HG03135 (cell line): ENCODE data around the gene TBP.
"Not testable (repeated sequence)": the region's sequence is repeated elsewhere in the genome, so short reads cannot be mapped to it uniquely, and the experiment has no call there.

Experiments used
- ATAC-seq: cut with Tn5 transposase; IDR thresholded peaks from one replicate; pipeline ENCODE4 v1.9.1; 2021; ENCODE audit warnings: mild to moderate bottlenecking, moderate library complexity; ENCODE audit not compliant: unreplicated experiment

Gene TBP

DNA sequence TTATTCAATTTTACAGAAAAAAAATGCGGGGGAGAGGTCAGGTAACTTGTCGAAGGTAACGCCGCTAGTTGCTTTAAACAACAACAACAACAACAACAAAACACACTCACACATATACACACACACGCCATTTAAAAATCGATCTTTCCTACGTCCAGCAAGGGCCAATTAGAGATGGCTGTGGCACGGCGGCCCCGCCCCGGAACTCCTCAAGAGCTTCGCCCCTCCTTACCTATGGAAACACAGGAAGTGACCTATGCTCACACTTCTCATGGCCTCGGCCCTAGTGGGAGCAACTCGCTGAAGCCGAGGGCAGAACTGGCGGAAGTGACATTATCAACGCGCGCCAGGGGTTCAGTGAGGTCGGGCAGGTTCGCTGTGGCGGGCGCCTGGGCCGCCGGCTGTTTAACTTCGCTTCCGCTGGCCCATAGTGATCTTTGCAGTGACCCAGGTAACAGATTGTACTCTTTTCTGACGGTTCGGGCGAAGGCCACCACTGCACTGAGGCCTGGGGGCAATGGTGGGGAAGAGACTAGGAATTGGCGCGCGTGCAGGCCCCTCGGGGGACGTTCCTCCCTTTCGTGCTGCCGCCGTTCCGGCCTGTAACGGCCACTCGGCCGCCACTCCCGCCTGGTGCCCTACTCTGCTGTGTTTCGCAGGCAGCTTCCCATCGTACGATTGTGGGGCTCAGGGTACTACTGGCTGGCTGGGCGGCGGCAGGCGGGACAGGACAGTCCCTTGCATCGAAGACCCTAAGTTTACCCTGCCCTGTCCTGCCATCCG, at the start of gene TBP:
Gene TBP, plus strand, starts transcription at position 357 of the 783 bp plus-strand sequence. CDS start 2,661 bp downstream, outside the sequence.
- peak; percentile 98 for ATAC-seq

DNA sequence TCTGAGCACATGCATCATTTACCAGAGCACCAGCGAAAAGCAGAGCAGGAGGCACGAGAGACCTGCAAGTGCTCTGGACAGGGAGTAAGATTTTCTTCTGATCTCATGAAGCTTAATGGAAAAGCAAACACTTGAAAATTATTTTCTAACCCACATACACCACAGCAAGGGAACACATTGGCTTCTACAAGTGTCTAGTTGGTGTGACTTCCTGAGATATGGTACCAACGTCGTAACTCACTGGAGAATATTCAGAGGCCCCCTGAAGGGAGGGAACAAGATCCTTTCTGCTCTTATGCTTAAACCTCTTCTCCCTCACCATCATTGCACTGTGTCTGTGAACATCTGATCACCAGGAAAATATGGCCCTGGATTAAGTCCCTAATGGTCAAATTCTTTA, 49.7 kb upstream of the TBP start:
- no peak for ATAC-seq

DNA sequence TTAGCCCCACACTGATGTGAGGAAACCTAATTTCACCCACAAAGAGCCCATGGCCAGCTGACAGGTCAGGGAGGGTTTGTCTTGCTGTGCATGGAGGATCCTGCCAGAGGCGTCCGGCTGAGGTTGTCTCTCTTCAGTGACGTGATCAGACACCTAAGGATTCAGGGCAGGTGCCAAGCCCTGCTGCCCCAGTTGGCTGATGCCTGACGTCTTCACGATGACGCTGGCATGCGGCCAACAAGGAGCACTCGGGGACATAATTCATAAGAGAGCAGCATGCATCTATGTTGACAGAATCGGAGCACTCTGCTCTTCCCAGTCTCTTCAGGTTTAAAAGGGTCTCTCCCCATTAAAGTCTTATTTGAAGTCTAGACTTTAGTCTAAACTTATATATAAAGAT, 48.9 kb upstream of the TBP start:
- ATAC-seq, result no peak

DNA sequence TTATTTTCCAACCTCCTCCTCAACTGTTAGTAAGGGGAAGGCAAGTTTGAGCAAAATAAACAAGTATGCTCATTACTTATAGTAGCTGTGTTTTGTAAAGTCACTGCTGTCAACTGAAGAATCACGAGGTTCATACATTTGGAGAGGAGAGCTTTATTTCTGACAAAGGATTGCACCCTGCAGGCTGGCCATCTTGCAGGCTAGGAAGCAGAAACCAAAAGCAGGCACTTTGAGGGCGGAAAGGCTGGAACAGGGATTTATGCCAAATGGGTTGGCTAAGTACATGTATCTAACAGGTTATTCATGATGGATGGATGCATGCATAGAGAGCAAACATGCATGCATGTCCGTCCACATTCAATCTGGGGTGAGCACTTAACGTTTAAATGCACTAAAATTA, 47.7 kb upstream of the TBP start:
- ATAC-seq, result no peak

DNA sequence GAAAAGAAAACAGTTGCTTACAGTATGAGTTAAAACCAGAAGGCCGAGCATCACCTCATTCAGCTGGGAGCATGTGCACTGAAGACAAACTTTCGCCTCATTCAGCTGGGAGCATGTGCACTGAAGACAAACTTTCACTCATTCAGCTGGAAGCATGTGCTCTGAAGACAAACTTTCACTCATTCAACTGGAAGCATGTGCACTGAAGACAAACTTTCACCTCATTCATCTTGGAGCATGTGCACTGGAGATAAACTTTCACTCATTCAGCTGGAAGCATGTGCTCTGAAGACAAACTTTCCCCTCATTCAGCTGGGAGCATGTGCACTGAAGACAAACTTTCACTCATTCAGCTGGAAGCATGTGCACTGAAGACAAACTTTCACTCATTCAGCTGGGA, 46.4 kb upstream of the TBP start:
- not testable (repeated sequence) for ATAC-seq

DNA sequence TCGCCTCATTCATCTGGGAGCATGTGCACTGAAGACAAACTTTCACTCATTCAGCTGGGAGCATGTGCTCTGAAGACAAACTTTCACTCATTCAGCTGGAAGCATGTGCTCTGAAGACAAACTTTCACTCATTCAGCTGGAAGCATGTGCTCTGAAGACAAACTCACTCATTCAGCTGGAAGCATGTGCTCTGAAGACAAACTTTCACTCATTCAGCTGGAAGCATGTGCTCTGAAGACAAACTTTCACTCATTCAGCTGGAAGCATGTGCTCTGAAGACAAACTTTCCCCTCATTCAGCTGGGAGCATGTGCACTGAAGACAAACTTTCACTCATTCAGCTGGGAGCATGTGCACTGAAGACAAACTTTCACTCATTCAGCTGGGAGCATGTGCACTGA, 45.9 kb upstream of the TBP start:
- ATAC-seq, result not testable (repeated sequence)

DNA sequence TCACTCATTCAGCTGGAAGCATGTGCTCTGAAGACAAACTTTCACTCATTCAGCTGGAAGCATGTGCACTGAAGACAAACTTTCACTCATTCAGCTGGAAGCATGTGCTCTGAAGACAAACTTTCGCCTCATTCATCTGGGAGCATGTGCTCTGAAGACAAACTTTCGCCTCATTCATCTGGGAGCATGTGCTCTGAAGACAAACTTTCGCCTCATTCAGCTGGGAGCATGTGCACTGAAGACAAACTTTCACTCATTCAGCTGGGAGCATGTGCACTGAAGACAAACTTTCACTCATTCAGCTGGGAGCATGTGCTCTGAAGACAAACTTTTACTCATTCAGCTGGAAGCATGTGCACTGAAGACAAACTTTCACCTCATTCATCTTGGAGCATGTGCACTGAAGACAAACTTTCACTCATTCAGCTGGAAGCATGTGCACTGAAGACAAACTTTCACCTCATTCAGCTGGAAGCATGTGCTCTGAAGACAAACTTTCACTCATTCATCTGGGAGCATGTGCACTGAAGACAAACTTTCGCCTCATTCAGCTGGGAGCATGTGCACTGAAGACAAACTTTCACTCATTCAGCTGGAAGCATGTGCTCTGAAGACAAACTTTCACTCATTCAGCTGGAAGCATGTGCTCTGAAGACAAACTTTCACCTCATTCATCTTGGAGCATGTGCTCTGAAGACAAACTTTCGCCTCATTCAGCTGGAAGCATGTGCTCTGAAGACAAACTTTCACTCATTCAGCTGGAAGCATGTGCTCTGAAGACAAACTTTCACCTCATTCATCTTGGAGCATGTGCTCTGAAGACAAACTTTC, 45.1 kb upstream of the TBP start:
- ATAC-seq, result not testable (repeated sequence)

DNA sequence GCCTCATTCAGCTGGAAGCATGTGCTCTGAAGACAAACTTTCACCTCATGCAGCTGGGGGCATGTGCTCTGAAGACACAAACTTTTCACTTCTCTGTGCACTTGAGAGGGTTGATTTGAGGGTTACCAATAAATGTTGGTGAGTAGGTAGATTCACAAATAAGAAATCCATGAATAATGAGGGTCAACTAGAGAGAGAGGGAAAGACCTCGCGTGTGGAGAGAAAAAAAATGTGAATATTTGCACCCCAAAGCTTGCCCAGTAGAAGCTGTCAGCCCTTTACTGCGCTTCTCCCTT, 44.5 kb upstream of the TBP start:
- ATAC-seq, result no peak

DNA sequence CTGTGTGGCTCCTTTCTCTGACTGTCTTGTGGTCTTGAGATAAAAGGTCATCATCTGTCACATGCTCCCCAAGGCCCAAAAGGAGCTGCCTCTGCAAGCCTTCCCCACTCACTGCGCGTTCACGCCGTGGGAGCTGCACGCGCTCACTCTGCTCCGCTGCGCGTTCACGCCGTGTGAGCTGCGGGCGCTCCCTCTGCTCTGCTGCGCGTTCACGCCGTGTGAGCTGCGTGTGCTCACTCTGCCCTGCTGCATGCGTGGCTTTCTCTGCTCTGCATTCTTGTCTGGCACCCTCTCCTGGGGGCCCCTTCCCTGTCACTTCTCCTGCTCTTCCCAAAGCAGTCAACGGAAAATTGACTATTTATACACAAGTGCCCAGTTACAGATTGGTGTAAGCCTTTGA, 43.5 kb upstream of the TBP start:
- no peak for ATAC-seq

DNA sequence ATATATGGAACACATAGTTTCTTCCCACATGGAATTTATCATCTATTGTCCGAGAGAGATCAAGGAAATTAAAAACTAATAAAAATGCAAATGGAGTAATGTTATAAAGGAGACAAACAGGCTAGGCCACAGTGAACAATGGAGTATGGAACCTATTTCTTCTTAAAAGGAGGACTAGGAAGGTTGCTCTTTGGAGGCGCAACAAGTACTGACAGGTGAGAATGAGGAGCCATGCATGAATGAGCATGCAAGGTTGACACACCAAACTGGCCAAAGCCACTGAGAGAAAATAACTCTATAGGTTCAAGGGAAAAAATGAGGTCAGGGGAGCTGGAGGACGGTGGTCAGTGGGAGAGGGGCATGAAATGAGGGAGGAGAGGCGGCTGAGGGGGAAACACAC, 41.9 kb upstream of the TBP start:
- no peak for ATAC-seq

DNA sequence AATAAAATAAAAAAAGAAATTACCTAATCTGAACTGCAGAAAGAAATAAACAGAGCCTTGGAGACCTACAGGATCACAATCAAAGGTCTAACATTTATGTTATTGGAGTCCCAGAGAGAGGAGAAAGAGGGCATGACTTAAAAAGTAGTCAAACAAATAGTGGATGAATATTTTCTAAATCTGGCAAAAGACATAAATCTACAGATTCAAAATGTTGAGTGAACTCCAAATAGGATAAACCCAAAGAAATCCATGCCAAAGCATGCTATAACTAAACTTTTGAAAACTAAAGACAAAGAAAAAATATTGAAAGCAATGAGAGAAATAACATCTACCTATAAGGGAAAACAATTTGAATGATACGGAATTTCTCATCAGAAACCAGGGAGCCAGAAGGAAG, 39.3 kb upstream of the TBP start:
- no peak for ATAC-seq

DNA sequence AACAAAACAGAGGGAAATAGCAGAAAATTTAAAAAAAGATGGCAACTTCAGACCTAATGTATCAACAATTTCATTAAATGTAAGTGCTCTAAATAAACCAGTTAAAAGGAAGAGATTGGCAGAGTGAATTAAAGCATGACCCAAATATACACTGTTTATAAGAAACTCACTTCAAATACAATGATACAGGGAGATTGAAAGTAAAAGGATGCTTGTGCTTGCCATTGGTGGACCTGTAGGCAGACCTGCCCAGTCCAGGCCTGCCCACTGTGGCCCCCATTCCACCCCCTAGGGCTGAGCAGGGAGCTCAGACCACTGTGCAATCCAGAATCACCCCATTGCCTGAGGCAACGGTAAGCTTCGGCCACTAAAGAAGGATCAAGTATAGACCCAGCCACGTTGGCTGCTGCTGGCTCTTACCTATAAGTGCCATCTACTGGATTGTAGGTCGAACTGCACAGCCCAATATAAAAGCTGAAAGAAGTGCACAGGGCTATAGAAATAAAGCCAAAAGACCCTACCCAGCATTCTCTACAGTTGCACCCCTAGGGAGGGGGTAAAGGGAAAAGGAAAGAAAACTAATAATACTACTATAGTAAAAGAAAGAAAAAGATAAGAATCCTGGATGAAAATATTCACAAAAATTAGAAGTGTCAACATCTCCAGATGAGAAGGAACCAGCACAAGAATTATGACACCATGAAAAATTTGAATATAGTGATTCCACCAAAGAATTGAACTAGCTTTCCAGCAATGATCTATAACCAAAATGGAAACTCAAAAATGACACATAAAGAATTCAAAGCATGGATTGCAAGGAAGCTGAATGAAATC, 37.2 kb upstream of the TBP start:
- ATAC-seq, result peak; percentile 93

DNA sequence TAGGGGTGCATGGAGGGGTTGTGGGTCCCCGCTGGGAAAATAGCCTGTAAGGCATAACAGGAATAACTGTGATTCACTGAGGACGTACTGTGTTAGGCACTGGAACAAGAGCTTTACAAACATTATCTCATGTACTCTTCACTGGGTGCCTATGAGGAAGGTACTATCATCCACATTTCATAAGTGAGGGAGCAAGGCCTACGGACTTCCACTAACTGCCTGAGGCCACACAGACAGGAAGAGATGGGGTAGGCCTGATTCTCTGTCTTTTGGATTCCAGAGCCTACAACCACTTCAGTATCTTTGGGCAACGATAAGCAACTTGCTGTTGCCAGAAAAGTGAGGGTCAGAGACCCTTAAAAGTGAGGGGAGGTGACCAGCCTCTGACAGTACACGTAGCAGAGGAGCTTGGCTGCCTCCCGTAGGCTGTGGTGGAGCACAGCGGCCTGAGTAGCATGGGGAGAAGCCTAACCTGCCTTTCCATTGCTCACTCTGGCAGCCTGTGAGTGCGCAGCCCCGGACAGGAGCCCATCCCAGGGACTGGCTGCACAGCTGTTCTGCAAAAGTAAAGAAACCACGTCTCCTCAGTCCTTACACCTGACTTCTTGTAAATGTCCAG, 31.5 kb upstream of the TBP start:
- ATAC-seq, result no peak

DNA sequence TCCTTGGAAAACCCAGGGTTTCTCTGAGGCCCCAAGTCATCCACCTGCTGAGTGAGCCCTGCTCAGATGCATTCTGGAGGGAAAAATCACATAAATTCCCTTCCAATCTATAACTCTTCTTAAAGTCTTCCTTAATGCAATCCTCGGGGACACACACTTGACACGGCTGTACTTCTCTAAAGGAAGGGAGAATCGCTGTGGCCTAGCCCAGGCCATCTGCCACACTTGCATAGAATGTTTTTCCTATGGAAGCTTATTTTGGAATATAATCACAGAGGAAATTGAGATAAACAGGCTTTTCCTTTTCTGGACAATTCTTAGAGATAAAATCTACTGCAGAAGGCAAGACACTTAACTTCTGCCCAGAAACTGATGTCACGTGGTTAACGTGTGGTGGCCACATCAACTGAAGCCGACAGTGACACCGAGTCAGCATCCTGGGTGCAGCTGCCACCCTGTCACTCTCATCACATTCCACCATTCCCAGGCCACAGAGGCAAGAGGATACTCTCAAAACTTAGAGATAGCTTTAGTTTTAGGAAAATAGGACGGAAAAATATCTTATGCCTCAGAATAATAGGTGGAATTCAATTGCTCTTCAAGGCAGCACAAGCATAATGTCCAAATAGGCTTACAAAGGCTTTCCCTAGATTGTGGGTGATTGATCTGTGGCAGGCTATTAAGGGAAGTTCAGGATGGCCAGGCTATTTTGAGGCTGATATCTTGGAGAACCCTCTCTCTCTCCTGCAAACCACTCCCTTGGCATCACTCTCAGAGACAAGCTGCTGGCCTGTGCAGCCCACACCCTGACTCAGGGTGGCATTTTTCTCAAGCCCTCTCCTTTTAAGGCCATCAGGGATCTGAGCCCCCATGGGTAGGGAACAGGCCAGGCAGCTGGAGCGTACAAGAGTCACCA, 30.7 kb upstream of the TBP start:
- ATAC-seq, result no peak

DNA sequence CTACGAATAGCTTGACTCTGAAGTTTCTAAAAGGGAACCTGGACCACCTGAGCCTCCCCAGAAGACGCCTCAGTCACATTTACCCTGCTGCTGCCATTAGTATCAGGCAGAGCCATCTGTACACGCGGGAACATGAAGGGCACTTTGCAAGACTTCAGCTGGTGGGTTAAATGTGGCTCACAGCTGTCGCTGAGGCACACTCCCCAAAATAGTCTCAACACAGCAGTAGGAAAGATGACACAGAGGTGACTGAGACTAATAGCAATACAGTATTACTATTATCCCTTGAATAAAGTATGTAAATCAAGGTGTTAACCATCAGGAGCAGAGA, 30.0 kb upstream of the TBP start:
- no peak for ATAC-seq

DNA sequence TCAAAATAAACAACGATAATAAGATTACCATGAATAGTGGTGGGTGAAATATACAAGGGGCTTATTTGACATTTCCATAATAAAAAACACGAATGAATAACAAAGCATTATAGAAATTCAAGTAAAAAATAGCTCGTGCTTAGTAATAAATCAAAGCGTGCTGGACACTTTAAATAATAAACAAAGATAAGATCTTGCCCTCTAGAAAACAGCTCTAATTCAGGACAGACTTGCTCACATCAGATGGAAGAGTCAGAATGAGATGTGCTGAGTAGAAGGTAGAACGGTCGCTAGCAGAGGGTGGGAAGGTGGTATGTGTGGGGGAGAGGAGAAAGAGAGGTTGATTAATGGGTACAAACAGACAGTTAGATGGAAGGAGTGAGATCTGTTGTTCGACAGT, 28.4 kb upstream of the TBP start:
- ATAC-seq, result no peak

DNA sequence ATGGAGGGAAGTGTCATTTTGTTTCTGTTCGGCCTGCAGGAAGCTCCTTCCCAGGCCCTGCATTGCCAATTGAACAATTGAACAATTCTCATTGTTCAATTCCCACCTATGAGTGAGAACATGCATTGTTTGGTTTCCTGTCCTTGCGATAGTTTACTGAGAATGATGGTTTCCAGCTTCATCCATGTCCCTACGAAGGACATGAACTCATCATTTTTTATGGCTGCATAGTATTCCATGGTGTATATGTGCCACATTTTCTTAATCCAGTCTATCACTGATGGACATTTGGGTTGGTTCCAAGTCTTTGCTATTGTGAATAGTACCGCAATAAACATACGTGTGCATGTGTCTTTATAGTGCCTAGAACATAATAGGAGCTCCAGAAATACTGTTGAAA, 26.2 kb upstream of the TBP start:
- not testable (repeated sequence) for ATAC-seq

DNA sequence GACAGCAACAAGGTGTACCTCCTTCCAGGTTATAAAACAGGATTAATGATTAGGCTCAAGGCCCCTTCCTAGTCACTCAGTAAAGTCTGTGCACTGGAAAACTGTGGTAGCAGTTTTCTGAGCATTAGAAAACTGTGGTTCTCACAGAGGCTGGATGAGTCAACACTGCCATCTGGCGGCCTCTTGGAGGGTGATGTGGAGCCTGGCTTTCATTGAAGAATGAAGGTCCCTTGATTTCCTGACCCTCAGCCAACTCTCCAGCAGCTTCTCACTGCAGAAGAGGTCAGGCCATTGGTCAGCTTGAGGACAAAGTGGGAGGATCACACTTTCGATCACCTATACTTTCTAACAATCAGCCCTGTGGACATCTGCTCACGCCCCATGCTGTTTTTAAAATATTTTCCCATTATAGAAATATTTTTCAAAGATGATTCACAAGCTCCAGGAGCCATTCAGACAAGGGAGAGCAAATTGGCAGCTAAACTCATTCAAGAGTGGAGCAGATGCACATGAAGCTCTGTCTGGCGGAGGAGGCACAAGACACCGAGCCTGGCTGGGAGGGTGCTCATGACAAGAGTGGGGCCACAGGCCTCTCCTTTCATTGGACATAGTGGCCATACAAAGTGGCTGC, 24.2 kb upstream of the TBP start:
- no peak for ATAC-seq

DNA sequence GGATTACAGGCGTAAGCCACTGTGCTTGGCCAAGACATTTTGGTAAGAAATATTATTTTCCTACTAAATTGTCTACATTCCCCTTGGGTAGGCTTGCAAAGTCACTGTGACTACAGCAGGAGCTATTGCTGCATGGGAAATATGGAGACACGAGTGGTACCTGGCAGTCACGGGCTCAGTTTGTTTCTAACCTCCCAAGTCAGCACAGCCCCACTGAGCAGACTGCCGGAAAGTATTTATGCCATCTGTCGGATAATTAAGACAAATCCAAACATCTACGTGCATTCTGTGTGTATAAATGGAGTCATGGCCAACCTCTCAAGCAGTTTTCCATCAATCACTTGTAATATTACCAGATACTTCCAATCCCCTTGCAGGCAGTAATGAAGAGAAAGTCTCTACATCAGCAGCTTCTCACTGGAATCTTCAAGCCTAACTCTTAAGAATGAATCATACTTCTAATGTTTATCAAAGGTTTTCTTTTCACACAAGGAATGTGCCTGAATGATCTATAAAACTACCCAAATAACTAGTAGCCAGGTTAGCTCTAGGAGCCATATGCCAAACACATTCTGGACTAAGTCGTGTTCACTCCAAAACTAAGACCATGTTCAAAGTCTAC, 21.2 kb upstream of the TBP start:
- ATAC-seq, result no peak
